ENCODE data around the gene PCDHA6.
"Not testable (repeated sequence)": the region's sequence is repeated elsewhere in the genome, so short reads cannot be mapped to it uniquely, and the experiment has no call there.

Gene PCDHA6

GRCh38 chr5:140822969-140823368 lies 4.8 kb upstream of the PCDHA6 start:
- not testable (repeated sequence) for DNase-seq

GRCh38 chr5:140823475-140823874 lies 4.3 kb upstream of the PCDHA6 start:
- DNase-seq: no peak

- DNase-seq: no peak
Observed at GRCh38 chr5:140828362-140828737, 590 bp downstream of the PCDHA6 start.

GRCh38 chr5:140829511-140830501 lies 2.0 kb downstream of the PCDHA6 start:
- DNase-seq: not testable (repeated sequence)

GRCh38 chr5:140833993-140834392 lies 6.2 kb downstream of the PCDHA6 start, which contains the start of gene PCDHA7:
TSS of gene PCDHA7 (plus strand) at chr5:140834269. CDS start at chr5:140834384, 115 bp downstream.
- no peak for DNase-seq

- not testable (repeated sequence) for DNase-seq
Observed at GRCh38 chr5:140834439-140835008, 6.8 kb downstream of the PCDHA6 start.

GRCh38 chr5:140835622-140836510 lies 8.1 kb downstream of the PCDHA6 start:
- no peak for DNase-seq

DNA sequence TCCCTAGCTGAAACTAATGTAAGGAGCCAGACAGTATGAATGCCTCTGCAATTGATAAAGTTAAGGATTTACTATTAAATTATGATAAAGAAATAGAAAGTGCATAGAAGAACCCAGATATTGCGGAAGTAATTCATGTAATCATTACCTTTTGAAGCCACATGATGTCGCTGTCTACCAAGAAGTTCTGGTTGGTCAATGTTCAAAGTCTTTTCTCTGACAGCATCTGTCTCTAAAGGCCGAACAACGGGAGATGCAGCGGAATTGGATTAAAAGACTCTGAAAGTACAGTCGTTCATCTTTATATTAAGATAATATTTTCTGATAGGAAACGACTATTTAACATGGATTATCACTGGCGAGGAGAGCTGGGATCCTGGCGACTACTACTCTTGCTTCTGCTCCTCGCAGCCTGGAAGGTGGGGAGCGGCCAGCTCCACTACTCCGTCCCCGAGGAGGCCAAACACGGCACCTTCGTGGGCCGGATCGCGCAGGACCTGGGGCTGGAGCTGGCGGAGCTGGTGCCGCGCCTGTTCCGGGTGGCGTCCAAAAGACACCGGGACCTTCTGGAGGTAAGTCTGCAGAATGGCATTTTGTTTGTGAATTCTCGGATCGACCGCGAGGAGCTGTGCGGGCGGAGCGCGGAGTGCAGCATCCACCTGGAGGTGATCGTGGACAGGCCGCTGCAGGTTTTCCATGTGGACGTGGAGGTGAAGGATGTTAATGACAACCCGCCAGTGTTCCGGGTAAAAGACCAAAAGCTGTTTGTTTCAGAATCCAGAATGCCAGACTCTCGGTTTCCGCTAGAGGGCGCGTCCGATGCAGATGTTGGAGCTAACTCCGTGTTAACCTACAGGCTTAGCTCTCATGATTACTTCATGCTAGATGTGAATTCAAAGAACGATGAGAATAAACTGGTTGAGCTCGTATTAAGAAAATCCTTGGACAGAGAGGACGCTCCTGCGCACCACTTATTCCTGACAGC lies 13.5 kb downstream of the PCDHA6 start, which contains the start of gene PCDHA8:
TSS of gene PCDHA8 (plus strand) at position 210 of the 985 bp plus-strand sequence. CDS start at position 345, 135 bp downstream.
- DNase-seq: no peak

- DNase-seq: no peak
Observed at GRCh38 chr5:140842798-140843733, 15.3 kb downstream of the PCDHA6 start.

GRCh38 chr5:140848139-140849102 lies 20.7 kb downstream of the PCDHA6 start, which contains the start of gene PCDHA9:
TSS of gene PCDHA9 (plus strand) at chr5:140848382. CDS start at chr5:140848496, 114 bp downstream.
- DNase-seq: not testable (repeated sequence)

DNA sequence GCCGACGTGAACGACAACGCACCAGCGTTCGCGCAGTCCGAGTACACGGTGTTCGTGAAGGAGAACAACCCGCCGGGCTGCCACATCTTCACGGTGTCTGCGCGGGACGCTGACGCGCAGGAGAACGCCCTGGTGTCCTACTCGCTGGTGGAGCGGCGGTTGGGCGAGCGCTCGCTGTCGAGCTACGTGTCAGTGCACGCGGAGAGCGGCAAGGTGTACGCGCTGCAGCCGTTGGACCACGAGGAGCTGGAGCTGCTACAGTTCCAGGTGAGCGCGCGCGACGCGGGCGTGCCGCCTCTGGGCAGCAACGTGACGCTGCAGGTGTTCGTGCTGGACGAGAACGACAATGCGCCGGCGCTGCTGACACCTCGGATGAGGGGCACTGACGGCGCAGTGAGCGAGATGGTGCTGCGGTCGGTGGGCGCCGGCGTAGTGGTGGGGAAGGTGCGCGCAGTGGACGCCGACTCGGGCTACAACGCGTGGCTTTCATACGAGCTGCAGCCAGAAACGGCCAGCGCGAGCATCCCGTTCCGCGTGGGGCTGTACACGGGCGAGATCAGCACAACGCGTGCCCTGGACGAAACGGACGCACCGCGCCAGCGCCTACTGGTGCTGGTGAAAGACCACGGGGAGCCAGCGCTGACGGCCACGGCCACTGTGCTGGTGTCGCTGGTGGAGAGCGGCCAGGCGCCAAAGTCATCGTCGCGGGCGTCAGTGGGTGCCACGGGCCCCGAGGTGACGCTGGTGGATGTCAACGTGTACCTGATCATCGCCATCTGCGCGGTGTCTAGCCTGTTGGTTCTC lies 22.3 kb downstream of the PCDHA6 start:
- DNase-seq: not testable (repeated sequence)

- no peak for DNase-seq
Observed at GRCh38 chr5:140855772-140856674, 28.3 kb downstream of the PCDHA6 start, which contains the start of gene PCDHA10. TSS of gene PCDHA10 (plus strand) at chr5:140855897. CDS start at chr5:140856049, 152 bp downstream.

DNA sequence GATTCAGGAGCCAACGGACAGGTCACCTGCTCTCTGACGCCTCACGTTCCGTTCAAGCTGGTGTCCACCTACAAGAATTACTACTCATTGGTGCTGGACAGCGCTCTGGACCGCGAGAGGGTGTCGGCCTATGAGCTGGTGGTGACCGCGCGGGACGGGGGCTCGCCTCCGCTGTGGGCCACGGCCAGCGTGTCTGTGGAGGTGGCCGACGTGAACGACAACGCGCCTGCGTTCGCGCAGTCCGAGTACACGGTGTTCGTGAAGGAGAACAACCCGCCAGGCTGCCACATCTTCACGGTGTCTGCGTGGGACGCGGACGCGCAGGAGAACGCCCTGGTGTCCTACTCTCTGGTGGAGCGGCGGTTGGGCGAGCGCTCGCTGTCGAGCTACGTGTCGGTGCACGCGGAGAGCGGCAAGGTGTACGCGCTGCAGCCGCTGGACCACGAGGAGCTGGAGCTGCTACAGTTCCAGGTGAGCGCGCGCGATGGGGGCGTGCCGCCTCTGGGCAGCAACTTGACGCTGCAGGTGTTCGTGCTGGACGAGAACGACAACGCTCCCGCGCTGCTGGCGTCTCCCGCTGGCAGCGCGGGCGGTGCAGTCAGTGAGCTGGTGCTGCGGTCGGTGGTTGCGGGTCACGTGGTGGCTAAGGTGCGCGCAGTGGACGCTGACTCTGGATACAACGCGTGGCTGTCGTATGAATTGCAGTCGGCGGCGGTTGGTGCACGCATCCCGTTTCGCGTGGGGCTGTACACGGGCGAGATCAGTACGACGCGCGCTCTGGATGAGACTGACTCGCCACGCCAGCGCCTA lies 29.6 kb downstream of the PCDHA6 start:
- no peak for DNase-seq

DNA sequence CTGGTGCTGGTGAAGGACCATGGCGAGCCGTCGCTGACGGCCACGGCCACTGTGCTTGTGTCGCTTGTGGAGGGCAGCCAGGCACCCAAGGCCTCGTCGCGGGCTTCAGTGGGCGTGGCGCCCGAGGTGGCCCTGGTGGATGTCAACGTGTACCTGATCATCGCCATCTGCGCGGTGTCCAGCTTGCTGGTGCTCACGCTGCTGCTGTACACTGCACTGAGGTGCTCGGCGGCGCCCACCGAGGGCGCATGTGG lies 30.2 kb downstream of the PCDHA6 start:
- DNase-seq: no peak

- no peak for DNase-seq
Observed at GRCh38 chr5:140862441-140863295, 34.9 kb downstream of the PCDHA6 start.

Data from activated gamma-delta T cell treated with Interleukin-2 at 50 U/mL for 16 hours (primary cell).